Measurements from ENCODE around the gene STX17.

DNA sequence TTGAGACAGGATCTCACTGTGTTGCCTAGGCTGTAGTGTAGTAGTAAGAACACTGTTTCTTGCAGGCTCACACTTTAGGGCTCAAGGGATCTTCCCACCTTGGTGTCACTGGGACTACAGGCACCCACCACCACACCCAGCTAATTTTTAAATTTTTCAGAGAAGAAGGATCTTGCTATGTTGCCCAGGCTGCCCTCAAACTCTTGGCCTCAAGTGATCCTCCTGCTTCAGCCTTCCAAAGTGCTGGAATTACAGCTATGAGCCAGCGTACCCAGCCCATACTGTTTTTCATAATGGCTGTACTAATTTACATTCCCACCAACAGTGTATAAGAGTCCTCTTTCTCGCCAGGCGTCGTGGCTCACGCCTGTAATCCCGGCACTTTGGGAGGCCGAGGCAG lies 5.1 kb downstream of the STX17 start:
- TF ChIP-seq, protein P1, sequence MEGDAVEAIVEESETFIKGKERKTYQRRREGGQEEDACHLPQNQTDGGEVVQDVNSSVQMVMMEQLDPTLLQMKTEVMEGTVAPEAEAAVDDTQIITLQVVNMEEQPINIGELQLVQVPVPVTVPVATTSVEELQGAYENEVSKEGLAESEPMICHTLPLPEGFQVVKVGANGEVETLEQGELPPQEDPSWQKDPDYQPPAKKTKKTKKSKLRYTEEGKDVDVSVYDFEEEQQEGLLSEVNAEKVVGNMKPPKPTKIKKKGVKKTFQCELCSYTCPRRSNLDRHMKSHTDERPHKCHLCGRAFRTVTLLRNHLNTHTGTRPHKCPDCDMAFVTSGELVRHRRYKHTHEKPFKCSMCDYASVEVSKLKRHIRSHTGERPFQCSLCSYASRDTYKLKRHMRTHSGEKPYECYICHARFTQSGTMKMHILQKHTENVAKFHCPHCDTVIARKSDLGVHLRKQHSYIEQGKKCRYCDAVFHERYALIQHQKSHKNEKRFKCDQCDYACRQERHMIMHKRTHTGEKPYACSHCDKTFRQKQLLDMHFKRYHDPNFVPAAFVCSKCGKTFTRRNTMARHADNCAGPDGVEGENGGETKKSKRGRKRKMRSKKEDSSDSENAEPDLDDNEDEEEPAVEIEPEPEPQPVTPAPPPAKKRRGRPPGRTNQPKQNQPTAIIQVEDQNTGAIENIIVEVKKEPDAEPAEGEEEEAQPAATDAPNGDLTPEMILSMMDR (IDR thresholded peaks at IDR 0.05) = no peak
- TF ChIP-seq POLR2AphosphoS5 (IDR thresholded peaks at IDR 0.05) = no peak

Measured in prostate gland (tissue), 2 donors.